BJ (cell line): ENCODE measurements around the gene ERI3. TPM values are rescaled to one million over a fixed set of nuclear protein-coding genes. Genes with fewer than 3 reads are reported as not detected.
A peak's percentile ranks its signal among the peaks of the same experiment; 100 is the strongest.

Experiments used
- CTCF ChIA-PET: fragments of 350-600 bp; formaldehyde crosslinking; extraction: SDS; loops from one replicate; lab custom pipeline; 2021; ENCODE audit warnings: antibody characterized with exemption, inconsistent platforms; lab: Yijun Ruan, JAX
- POLR2A ChIA-PET: fragments of 300-600 bp; sonication (Branson Sonifier 250); formaldehyde crosslinking; extraction: SDS; loops from one replicate; lab custom pipeline; 2021; ENCODE audit warnings: antibody characterized with exemption; lab: Charles Lee
- DNase-seq: peaks from one replicate; pipeline ENCODE4 v3.0.0-alpha.2; 2011; ENCODE audit warnings: low read depth
- H3K27me3 ChIP-seq: 2 replicates; pipeline ENCODE4 v1.6.0; 2011; ENCODE audit warnings: low read length; ENCODE audit not compliant: control insufficient read depth, insufficient read depth
- H3K36me3 ChIP-seq: 2 replicates; pipeline ENCODE4 v1.5.1; 2011; ENCODE audit warnings: low read length; ENCODE audit not compliant: control insufficient read depth, insufficient read depth
- H3K4me3 ChIP-seq: 2 replicates; pipeline ENCODE4 v1.5.1; 2011; ENCODE audit warnings: low read depth, mild to moderate bottlenecking, control low read depth, low read length
- CTCF ChIP-seq: IDR thresholded peaks from 2 replicates; pipeline ENCODE4 v1.5.1; 2011; ENCODE audit warnings: low read depth, mild to moderate bottlenecking, control low read depth, inconsistent platforms, low read length, moderate library complexity; ENCODE audit not compliant: insufficient read depth
- polyA plus RNA-seq: library from polyadenylated mRNA; depleted of rRNA; stranded (reverse); fragments of >200 nt; gene quantifications from 2 replicates; pipeline ENCODE4 v1.2.3, GENCODE V29; 2011

Gene ERI3
- polyA plus RNA-seq, 1 experiment, result 75.4 TPM

GRCh38 chr1:44368471-44369151 lies 13.6 kb upstream of the ERI3 start:
- Histone ChIP-seq H3K27me3 (peaks cover 13% of the 10 kb centered on the region), H3K4me3 (no peak overlapping the region), H3K36me3 (no peaks in the 10 kb centered on the region)
- TF ChIP-seq CTCF, result no peak
- ChIA-PET POLR2A (no interaction called here), CTCF (no interaction called here)
- DNase-seq, result no peak

- no peak for DNase-seq
- Histone ChIP-seq H3K36me3 (no peaks in the 10 kb centered on the region), H3K27me3 (peaks cover 13% of the 10 kb centered on the region), H3K4me3 (no peak overlapping the region)
- ChIA-PET POLR2A (no interaction called here), CTCF (no interaction called here)
- no peak for TF ChIP-seq CTCF
Measured at GRCh38 chr1:44367944-44368343, 12.9 kb upstream of the ERI3 start.

GRCh38 chr1:44366371-44366975 lies 11.4 kb upstream of the ERI3 start:
- no peaks in the 10 kb centered on the region for H3K36me3 ChIP-seq
- H3K4me3 ChIP-seq, result no peak overlapping the region
- ChIA-PET POLR2A (no interaction called here), CTCF (interaction anchor here (0.7 to 2.5 kb wide), 3 partner anchors 10 to 149 kb away, joined by 4 to 8 read pairs (median 5); no protein-coding TSS in a partner anchor)
- DNase-seq, result no peak
- no peak for TF ChIP-seq CTCF
- peaks cover 13% of the 10 kb centered on the region for H3K27me3 ChIP-seq

- Histone ChIP-seq H3K36me3 (no peaks in the 10 kb centered on the region), H3K27me3 (peaks cover 3% of the 10 kb centered on the region; the same call in 1 of the 2 replicates), H3K4me3 (no peak overlapping the region)
- ChIA-PET POLR2A (no interaction called here), CTCF (no interaction called here)
- TF ChIP-seq CTCF, result 0 out of 2 replicates have a peak, but pooled peaks have one; percentile 23
- no peak for DNase-seq
Measured at GRCh38 chr1:44361478-44361877, 6.4 kb upstream of the ERI3 start.

- CTCF ChIA-PET, result interaction anchor here (1.3 to 2.0 kb wide), 4 partner anchors 17 to 142 kb away, joined by 3 to 7 read pairs (median 5); no protein-coding TSS in a partner anchor
- no peak overlapping the region for H3K4me3 ChIP-seq
- H3K36me3 ChIP-seq, result no peaks in the 10 kb centered on the region
- H3K27me3 ChIP-seq, result 0 out of 2 replicates have a peak, but pooled peaks cover 1% of the 10 kb centered on the region
- DNase-seq, result no peak
- TF ChIP-seq CTCF, result no peak
- POLR2A ChIA-PET, result no interaction called here
Measured at GRCh38 chr1:44359234-44359935, 4.3 kb upstream of the ERI3 start.
